Upper lobe of left lung (tissue), 6 donors: ENCODE measurements around the gene PDLIM1. TPM values are rescaled to one million over a fixed set of nuclear protein-coding genes. Genes with fewer than 3 reads are reported as not detected.

Experiments
- ATAC-seq, 2 donors: fragments of 200-7000 bp; cut with Tn5 transposase; one replicate each; pipeline ENCODE4 v1.9.1; 2022; ENCODE audit warnings: mild to moderate bottlenecking in 2 of 2, moderate library complexity in 2 of 2; ENCODE audit not compliant: low FRiP score in 2 of 2
- DNase-seq, 2 donors: peaks; one replicate each; pipeline ENCODE4 v3.0.0-alpha.2; 2019 to 2020
- H3K27ac ChIP-seq, 4 donors: fragments of 200-600 bp; sonication (generic); one replicate each; pipeline ENCODE4 v1.5.1; 2016 to 2019
- H3K27me3 ChIP-seq, 4 donors: fragments of 200-600 bp; sonication (generic); one replicate each; pipeline ENCODE4 v1.5.1; 2017 to 2019
- H3K36me3 ChIP-seq, 4 donors: fragments of 200-600 bp; sonication (generic); one replicate each; pipeline ENCODE4 v1.5.1; 2016 to 2019
- H3K4me1 ChIP-seq, 4 donors: fragments of 200-600 bp; sonication (generic); one replicate each; pipeline ENCODE4 v1.5.1; 2018 to 2019
- H3K4me3 ChIP-seq, 4 donors: fragments of 200-600 bp; sonication (generic); one replicate each; pipeline ENCODE4 v1.5.1; 2017 to 2019; ENCODE audit warnings: mild to moderate bottlenecking in 2 of 4, moderate library complexity in 1 of 4
- H3K9me3 ChIP-seq, 4 donors: fragments of 200-600 bp; sonication (generic); one replicate each; pipeline ENCODE4 v1.5.1; 2018 to 2019
- CTCF ChIP-seq, 6 experiments: fragments of 450-650 bp in 4 of 6; fragments of 200-600 bp in 2 of 6; sonication (generic) in 2 of 6; IDR thresholded peaks; one replicate each; pipeline ENCODE4 v1.5.1; 2016 to 2019; ENCODE audit warnings: antibody characterized with exemption in 6 of 6
- EP300 ChIP-seq, 4 donors: sonication (generic); formaldehyde crosslinking; IDR thresholded peaks; one replicate each; pipeline ENCODE4 v1.5.1; 2017; ENCODE audit warnings: antibody characterized with exemption in 4 of 4, control low read depth in 2 of 4
- POLR2A ChIP-seq, 4 donors: fragments of 450-650 bp; IDR thresholded peaks; one replicate each; pipeline ENCODE4 v1.5.1; 2016 to 2017; ENCODE audit warnings: antibody characterized with exemption in 4 of 4, mild to moderate bottlenecking in 2 of 4
- POLR2AphosphoS5 ChIP-seq, 2 donors: sonication (generic); formaldehyde crosslinking; IDR thresholded peaks; one replicate each; pipeline ENCODE4 v1.5.1; 2017; ENCODE audit warnings: antibody characterized with exemption in 2 of 2
- WGBS, 2 donors: methylation state at CpG; one replicate each; pipeline ENCODE4 v1.1.5; 2017 to 2018; 5-methylcytosine and 5-hydroxymethylcytosine counted together
- total RNA-seq, 6 donors: library from RNA; depleted of rRNA in 4 of 6; stranded (reverse); fragments of >200 nt in 4 of 6; gene quantifications; one replicate each; pipeline versions ENCODE4 v1.1.0 to v1.2.1, GENCODE V29; 2016 to 2021
- donor health status: DM: no; HTN: no; CAD: no; lungs with moderate emphysema.
- donor health status: DM: no; HTN: yes; CAD: no; lungs with severe emphysema.

The PDLIM1 gene
- total RNA-seq, 6 donors from 2014 or later, result 78.6 to 239 (median 178) TPM

- 24 to 32% methylated on average over 6 of the region's 6 CpGs for WGBS, 2 donors
- Histone ChIP-seq H3K27me3 (no peaks in the 10 kb centered on the region), H3K27ac (peak overlapping the region in 1 of 4 donors; percentile 32), H3K4me3 (no peak overlapping the region), H3K4me1 (peaks cover 42 to 55% (median 51%) of the 10 kb centered on the region in 4 donors), H3K9me3 (no peaks in the 10 kb centered on the region), H3K36me3 (peaks cover 0 to 10% (median 0%) of the 10 kb centered on the region in 4 donors)
- DNase-seq (peak in 1 of 2 donors; percentile 75), ATAC-seq (no peak)
- peak in 1 of 4 donors; percentile 59 for TF ChIP-seq EP300 (IDR thresholded peaks at IDR 0.05)
- no peak for TF ChIP-seq CTCF (IDR thresholded peaks at IDR 0.05)
- peak in 1 of 2 donors; percentile 11 for TF ChIP-seq POLR2AphosphoS5 (IDR thresholded peaks at IDR 0.05)
- TF ChIP-seq POLR2A (IDR thresholded peaks at IDR 0.05), result no peak
Observed at GRCh38 chr10:95312257-95312656, 21.5 kb upstream of the PDLIM1 start.

DNA sequence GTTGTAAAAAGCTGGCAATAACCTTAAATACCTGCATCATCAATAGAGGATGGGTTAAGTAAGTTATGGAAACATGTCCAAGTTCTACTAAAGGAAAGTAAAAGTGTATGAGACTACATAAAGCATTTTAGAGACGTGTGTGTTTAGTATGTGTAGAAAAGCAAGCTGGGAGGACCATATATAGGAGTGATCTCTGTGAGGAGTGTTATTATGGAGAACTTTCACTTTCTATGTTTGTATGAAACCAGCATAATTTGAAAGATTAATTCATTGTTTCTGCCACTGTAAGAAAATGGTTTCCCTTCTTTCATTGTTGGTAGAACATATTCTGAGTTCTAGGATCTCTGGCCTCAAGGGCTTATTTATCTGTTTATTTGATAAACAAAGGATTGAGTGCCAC lies 19.2 kb upstream of the PDLIM1 start:
- H3K4me1 ChIP-seq, result peaks cover 44 to 55% (median 52%) of the 10 kb centered on the region in 4 donors
- DNase-seq, result no peak
- no peaks in the 10 kb centered on the region for H3K27me3 ChIP-seq
- TF ChIP-seq POLR2AphosphoS5 (IDR thresholded peaks at IDR 0.05) (no peak), POLR2A (IDR thresholded peaks at IDR 0.05) (no peak), CTCF (IDR thresholded peaks at IDR 0.05) (no peak)
- no peak for ATAC-seq
- peaks cover 0 to 5% (median 0%) of the 10 kb centered on the region in 4 donors for H3K36me3 ChIP-seq
- H3K27ac ChIP-seq, result peak overlapping the region; percentile 7 to 76 (median 71)
- WGBS, 2 donors, result 3 to 18% methylated on average over 1 of the region's 1 CpG
- H3K4me3 ChIP-seq, result no peak overlapping the region
- no peaks in the 10 kb centered on the region for H3K9me3 ChIP-seq

- peak in 1 of 2 donors; percentile 93 for DNase-seq
- TF ChIP-seq POLR2AphosphoS5 (IDR thresholded peaks at IDR 0.05), result peak; percentile 71 to 74
- TF ChIP-seq CTCF (IDR thresholded peaks at IDR 0.05), result no peak
- TF ChIP-seq EP300 (IDR thresholded peaks at IDR 0.05), result peak in 2 of 4 donors; percentile 39 to 74
- no peak for TF ChIP-seq POLR2A (IDR thresholded peaks at IDR 0.05)
- peak; percentile 85 to 92 for ATAC-seq
- Histone ChIP-seq H3K4me3 (no peak overlapping the region), H3K36me3 (peaks cover 0 to 3% (median 0%) of the 10 kb centered on the region in 4 donors), H3K9me3 (no peaks in the 10 kb centered on the region), H3K27me3 (no peaks in the 10 kb centered on the region), H3K27ac (peak overlapping the region; percentile 43 to 76 (median 71)), H3K4me1 (peaks cover 34 to 46% (median 45%) of the 10 kb centered on the region in 4 donors)
- 35 to 41% methylated on average over 8 of the region's 8 CpGs for WGBS, 2 donors
Observed at GRCh38 chr10:95308389-95309302, 17.8 kb upstream of the PDLIM1 start.

- Histone ChIP-seq H3K4me3 (no peak overlapping the region), H3K36me3 (no peaks in the 10 kb centered on the region), H3K27me3 (no peaks in the 10 kb centered on the region), H3K9me3 (no peaks in the 10 kb centered on the region), H3K27ac (no peak overlapping the region), H3K4me1 (peaks cover 16 to 30% (median 28%) of the 10 kb centered on the region in 4 donors)
- DNase-seq, result no peak
- no peak for ATAC-seq
- WGBS, 2 donors, result 89 to 100% methylated on average over 1 of the region's 1 CpG
- TF ChIP-seq CTCF (IDR thresholded peaks at IDR 0.05) (no peak), POLR2A (IDR thresholded peaks at IDR 0.05) (no peak), POLR2AphosphoS5 (IDR thresholded peaks at IDR 0.05) (no peak), EP300 (IDR thresholded peaks at IDR 0.05) (no peak)
Observed at GRCh38 chr10:95306851-95307250, 16.0 kb upstream of the PDLIM1 start.
